Adipose tissue (tissue), 3 donors: ENCODE measurements around the gene SLC48A1. TPM values are rescaled to one million over a fixed set of nuclear protein-coding genes. Genes with fewer than 3 reads are reported as not detected.

Experiments
- H3K27ac ChIP-seq: one replicate; pipeline ENCODE4 v1.5.1; 2013; ENCODE audit warnings: low read depth, low read length
- WGBS, 3 donors: extraction: QIAGEN DNeasy Blood & Tissue Kit; methylation state at CpG; one replicate each; pipeline ENCODE4 v1.1.7; 2013; 5-methylcytosine and 5-hydroxymethylcytosine counted together
- polyA plus RNA-seq, 3 donors: library from polyadenylated mRNA; stranded (reverse); fragments of 200-250 nt; gene quantifications; one replicate each; pipeline ENCODE4 v1.2.3, GENCODE V29; 2013
- donor health status: healthy with polysubstance abuse.
- donor health status: Bipolar disorder and iron deficiency.
- donor health status: healthy.

SLC48A1 gene
- polyA plus RNA-seq, 3 donors = 9.8 to 21.4 (median 17.0) TPM

- WGBS, 3 donors = 71 to 81% (median 79%) methylated on average over 4 of the region's 4 CpGs
- no peak overlapping the region for H3K27ac ChIP-seq
These were observed 18.9 kb upstream of the SLC48A1 start for GRCh38 chr12:47754126-47754525.

DNA sequence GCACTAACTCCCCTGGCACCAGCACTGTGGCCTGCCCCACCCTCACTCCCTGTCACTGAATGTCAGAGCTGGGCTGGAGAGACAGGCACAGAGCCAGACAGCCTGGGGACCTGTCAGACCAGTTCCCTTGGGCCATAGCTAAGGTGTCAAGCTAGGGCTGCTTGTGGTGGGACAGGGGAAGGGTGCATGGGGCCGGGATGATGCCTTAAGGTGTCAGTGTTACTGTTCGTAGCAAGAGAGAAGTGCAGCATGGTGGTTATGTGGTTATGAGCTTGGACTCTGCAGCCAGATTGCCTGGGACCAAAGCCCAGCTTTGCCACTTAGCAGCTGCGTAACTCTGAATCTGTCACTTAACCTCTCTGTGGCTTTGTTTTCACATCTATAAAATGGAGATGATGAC, 18.2 kb upstream of the SLC48A1 start:
- H3K27ac ChIP-seq = no peak overlapping the region
- 23 to 75% (median 67%) methylated on average over 3 of the region's 3 CpGs for WGBS, 3 donors

DNA sequence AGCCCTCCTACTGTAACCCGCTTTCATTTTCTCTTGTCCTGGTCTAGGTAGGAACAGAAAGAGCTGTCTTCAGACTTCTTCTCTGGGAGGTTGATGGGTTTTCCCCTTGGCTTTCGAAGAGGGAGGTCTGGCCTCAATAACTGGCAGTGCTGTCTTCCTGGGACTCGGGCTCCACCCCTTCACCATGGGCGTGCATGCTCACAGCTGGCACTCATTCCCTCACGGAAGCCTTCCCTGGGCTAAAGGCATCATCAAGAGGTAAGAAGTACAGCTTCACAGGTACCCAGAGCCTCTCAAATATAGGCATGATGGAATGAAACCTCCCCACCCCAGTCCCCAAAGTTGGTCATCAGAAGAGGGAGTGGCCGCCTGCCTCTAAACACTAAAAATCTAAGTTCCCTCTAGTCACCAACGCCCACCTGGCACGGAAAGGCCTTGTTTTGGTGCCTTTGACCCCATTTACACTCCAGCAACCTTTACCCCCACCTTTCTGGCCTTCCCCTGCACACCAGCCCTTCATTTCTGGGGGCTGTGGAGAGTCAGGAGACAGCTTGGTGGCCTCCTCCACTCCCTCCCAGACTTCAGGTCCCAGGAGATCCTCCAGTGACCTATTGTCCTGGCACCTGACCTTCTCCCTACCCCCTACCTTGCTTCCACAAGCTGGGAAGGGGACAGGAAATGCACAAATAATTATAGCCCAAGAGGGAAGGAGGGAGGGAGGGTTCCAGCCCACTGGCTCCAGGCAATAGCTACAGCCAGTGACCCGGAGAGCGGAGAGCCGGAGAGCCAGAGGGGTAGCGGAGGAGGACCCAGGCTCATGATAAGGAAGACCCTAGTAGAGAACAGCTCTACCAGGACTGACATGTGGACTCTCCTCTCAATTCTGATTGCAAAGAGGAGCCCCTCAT, 17.1 kb upstream of the SLC48A1 start:
- 65 to 70% (median 69%) methylated on average over 12 of the region's 12 CpGs for WGBS, 3 donors
- no peak overlapping the region for H3K27ac ChIP-seq

DNA sequence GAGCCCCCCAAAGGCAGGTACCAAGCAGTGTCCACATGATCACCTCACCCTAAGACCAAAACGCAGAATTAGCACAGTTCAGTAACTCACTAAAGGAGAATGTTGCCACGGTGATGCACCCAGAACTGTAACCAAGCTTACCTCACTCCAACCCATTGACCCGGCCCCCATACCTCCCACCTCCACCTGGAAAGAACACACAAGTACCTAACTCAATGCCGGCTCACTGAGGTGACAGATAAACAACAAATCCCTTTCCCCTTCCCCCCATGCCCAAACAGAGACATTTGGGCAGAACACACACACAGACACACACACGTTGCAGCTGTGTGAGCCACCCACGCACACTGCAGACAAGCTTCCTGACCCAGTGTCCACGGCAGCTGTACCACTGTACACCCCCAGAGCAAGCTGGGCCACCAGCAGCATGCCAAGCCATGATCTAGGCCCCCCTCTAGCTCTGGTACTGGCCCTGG, 15.6 kb upstream of the SLC48A1 start:
- no peak overlapping the region for H3K27ac ChIP-seq
- 52 to 74% (median 53%) methylated on average over 7 of the region's 7 CpGs for WGBS, 3 donors

GRCh38 chr12:47757840-47758583, 15.0 kb upstream of the SLC48A1 start:
- 23 to 70% (median 25%) methylated on average over 20 of the region's 20 CpGs for WGBS, 3 donors
- no peak overlapping the region for H3K27ac ChIP-seq

- 1 to 8% (median 3%) methylated on average over 8 to 10 of the region's 10 CpGs for WGBS, 3 donors
- no peak overlapping the region for H3K27ac ChIP-seq
These were observed 14.5 kb upstream of the SLC48A1 start for GRCh38 chr12:47758584-47758833.

- 1 to 2% (median 1%) methylated on average over 42 to 56 of the region's 57 CpGs for WGBS, 3 donors
- no peak within 1 kb of the TSS for H3K27ac ChIP-seq
These were observed 14.0 kb upstream of the SLC48A1 start, which contains the start of gene RAPGEF3 for GRCh38 chr12:47758834-47759690. Gene RAPGEF3, minus strand, starts transcription at chr12:47758880. Its CDS starts 324 bp downstream, at chr12:47758556.

GRCh38 chr12:47762850-47763465, 10.1 kb upstream of the SLC48A1 start:
- 67 to 77% (median 74%) methylated on average over 3 of the region's 3 CpGs for WGBS, 3 donors
- no peak overlapping the region for H3K27ac ChIP-seq

DNA sequence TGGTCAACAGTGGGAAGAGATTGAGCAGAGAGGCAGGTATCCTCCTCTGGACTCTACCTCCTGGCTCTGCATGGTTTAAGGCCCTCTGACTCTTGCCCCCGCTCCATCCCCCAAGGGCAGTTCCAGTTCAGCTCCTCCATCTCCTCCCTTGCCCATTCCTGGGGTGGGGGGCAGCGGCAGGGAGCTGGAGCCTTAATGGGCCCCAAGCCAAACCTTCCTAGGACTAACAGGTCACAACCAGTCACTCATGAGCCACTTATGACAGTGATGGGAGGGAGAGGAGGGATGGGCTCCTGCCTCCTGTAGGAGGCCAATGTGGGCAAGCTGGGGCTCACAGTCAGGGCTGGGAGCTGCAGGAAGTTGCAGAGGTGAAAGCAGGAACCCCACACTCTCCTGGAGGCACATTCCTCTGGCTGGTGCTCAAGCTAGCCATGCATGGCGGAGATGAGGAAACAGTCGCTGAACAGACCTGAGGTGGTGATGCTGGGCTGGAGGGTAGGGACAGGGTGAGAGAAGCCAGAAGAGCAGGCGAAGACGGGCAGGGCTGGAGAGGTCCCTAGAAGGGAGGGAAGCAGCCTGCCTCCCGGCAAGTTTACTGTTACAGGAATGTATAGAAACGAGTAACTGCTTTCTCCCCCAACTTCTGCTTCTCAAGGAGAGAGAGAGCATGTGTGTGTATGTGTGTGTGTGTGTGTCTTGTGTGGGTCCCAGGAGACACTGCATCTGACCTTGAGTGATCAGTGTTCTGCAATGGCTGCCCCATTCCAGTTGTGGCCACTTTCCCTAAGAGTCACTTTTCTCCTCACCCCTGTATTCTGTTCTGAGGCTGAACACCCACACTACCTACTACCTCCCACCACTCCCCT, 9.3 kb upstream of the SLC48A1 start:
- H3K27ac ChIP-seq = no peak overlapping the region
- 63 to 84% (median 70%) methylated on average over 8 of the region's 8 CpGs for WGBS, 3 donors

DNA sequence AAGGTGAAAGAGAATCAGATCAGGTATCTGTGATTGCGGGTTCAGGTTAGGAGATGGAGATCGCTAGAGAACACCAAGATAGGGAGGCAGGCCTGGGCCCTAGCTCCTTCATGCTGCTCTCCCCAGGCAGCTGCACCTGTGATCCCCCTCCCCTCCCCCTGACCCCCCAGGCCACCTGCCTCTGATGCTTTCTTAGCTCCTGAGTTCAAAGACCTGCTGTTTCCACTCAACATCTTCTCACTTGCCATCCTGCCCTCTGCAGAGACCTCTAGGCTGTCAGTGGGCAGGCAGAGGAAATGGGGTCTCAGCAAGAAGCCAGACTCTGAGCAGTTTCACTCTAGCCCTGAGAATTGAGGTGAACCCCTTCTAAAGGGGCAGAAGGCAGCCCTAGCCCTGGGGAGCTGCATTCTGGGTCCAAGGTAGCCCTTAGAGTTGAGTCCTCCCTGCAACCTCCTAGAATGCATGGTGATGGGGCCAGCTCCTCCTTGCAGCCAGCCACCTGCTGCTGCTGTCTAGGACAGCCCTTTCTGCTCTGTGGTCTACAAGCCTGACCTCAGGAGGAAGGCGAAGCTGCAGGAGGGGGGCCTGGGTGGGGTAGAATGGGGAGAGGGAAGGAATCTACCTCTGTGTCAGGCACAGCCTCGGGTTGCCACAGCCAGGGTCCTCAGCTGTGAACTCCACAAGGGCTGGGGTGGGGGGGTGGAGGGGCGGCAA, 6.4 kb upstream of the SLC48A1 start:
- H3K27ac ChIP-seq = no peak overlapping the region
- 49 to 66% (median 61%) methylated on average over 5 of the region's 5 CpGs for WGBS, 3 donors

DNA sequence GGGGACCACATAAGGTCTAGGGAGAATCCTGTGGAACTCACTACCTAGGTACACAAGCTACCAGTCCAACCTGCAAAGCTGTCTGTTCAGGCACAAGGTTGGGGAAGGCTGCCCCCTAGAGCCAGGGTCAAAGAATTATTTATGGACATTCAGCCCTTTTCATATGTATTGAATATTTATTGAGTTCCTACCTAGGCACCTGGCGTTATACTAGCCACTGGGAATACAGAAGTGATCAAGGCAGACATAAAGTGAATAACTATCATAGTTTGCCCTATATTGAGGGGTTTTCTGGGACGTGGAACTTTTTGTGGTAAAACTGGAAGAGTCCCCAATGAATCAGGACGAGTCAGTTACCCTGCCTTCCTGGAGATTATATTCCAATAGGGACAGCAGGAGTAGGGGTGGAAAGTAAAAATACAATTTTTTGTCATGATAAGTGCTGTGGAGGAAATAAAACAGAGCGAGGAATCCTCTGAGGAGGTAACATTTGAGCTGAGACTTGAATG, 5.8 kb upstream of the SLC48A1 start:
- H3K27ac ChIP-seq = no peak overlapping the region
- WGBS, 3 donors = 42 to 66% (median 55%) methylated on average over 4 of the region's 4 CpGs

- WGBS, 3 donors = 50 to 77% (median 77%) methylated on average over 2 of the region's 2 CpGs
- H3K27ac ChIP-seq = no peak overlapping the region
These were observed 4.7 kb upstream of the SLC48A1 start for GRCh38 chr12:47768323-47768811.

DNA sequence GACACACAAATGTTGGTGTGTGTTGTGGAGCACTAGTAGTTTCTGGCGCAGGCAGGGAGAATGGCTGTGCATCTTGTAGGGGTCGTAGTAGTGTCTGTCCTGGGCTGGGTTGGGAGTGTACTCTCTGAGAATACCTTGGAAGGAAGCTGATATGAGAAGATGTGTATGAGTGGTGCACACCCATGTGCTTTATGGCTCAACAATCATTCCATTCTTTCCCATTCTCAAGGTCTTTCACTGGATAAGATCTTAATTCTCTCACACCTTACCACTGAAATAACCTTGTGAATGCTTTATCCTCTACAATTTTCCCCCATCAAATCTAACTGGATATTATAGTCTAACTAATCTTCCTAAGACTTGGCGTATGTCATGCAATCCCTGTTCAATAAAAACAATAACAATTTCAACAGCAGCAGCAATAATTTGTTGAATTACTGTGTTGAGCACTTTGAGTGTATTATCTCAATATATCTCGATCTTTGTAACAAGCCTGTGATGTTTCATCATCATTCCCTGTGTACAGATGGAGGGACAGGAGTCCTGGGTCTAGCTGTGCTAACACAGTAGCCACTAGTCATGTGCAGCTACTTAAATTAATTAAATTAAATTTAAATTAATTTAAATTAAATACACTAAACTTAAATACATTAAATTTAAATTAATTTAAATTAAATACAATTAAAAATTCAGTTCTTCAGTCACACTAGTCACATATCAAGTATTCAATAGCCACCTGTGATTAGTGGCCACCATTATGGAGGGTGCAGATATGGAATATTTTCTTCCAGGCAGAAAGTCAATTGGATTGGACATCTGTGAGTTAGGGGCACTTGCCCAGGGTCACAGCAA, 3.6 kb upstream of the SLC48A1 start:
- 81 to 90% (median 88%) methylated on average over 4 of the region's 4 CpGs for WGBS, 3 donors
- H3K27ac ChIP-seq = no peak overlapping the region

GRCh38 chr12:47770086-47770726, 2.8 kb upstream of the SLC48A1 start:
- no peak overlapping the region for H3K27ac ChIP-seq
- WGBS, 3 donors = 72 to 82% (median 78%) methylated on average over 3 of the region's 3 CpGs

- 86 to 93% (median 92%) methylated on average over 6 of the region's 6 CpGs for WGBS, 3 donors
- no peak overlapping the region for H3K27ac ChIP-seq
These were observed 1.7 kb upstream of the SLC48A1 start for GRCh38 chr12:47771304-47771703.
